GM19351 (cell line): ENCODE measurements around the gene FCGR2B.
"Not testable (repeated sequence)": the region's sequence is repeated elsewhere in the genome, so short reads cannot be mapped to it uniquely, and the experiment has no call there.

ENCODE experiments used
- ATAC-seq: cut with Tn5 transposase; IDR thresholded peaks from one replicate; pipeline ENCODE4 v1.9.1; 2021; ENCODE audit warnings: mild to moderate bottlenecking, moderate library complexity; ENCODE audit not compliant: unreplicated experiment

FCGR2B gene

DNA sequence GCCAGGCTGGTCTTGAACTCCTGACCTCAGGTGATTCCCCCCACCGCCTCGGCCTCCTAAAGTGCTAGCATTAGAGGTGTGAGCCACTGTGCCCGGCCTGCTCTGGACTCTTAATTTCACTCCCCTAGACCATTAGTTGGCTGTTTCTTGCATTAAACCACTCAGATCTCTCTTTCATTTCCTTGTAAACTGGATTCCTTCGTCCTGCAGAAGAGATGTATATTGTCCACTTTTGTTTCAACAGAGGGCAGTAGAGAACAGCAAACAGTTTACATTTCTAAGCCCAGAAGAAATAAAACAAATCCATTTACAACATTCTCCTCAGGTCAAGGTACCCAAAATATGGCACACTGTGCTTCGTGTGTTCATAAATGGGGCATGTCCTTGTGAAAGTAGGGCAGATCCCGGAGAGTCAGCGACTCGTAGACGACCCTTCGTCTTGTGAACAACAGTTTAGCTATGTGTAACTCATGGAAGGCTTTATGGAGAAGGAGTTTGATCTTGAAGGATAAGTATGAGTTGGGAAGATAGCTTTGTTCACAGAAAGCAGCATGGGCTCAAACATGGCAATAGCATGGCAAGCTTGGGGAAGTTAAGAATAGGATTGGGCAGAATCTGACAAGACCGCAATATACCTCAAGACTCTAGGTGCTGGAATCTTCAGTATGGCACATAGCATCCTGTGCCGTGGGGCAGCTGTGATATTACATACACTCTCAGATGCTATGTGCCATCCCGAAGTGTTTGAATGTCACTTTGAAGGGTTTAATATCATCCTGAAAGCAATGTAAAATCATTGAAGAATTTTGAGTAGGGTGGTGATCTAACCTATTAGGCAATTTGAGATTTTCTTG lies 15.2 kb upstream of the FCGR2B start:
- ATAC-seq: not testable (repeated sequence)

DNA sequence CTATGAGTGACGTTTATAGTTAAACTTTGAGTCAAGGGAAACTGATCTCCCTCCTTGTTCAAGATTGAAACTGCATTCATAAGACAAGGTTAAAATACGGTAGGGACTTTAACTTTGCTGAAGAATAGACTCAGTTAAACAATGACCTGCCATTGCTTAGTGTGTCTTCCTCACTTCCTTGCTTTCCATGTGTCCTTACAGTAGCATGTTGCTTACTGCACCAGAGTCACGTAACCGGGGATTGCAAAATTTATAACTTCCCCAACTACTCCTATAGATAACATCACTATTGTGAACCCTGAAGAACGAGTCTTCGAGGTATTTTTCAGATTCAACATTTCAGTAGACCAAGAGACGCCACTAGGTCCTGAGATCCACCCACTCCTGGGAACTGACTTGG lies 9.4 kb upstream of the FCGR2B start:
- not testable (repeated sequence) for ATAC-seq

DNA sequence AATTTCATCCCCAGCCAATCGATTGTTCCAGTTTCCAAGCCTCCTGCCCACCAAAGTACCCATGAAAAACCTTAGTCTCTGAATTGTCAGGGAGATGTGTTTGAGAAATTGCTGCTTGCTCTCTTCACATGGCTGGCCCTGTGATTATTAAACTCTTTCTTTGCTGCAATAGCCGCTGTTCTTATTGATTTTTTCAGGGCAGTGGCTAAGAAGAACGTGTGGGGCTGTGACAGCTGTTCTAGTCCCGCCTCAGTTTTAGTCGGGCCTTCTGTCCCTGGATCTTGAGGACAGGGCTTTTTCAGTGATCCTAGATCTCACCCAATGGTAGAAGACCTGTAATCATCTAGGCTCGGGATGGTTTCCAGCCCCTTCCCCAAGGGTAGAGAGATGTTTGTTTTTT lies 9.0 kb upstream of the FCGR2B start:
- ATAC-seq: not testable (repeated sequence)

DNA sequence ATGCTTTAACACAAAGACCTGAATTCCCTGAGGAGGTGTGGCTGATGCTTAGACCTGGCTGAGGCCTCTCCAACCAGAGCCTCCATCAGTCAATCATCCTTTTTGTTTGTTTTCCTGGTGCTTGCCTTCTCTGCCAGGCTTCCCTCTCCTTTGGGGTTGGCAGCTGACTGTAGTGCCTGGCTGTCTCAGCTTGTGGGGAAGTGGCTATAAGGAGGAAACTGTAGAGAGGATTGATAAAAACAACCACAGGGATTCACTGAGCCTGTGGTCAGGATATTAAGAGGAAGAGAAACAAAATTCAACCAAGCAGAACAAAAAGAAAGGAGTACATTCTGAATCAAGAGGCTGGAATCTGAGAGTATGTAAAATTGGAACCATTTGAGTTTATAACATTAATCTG lies 4.4 kb upstream of the FCGR2B start:
- not testable (repeated sequence) for ATAC-seq

DNA sequence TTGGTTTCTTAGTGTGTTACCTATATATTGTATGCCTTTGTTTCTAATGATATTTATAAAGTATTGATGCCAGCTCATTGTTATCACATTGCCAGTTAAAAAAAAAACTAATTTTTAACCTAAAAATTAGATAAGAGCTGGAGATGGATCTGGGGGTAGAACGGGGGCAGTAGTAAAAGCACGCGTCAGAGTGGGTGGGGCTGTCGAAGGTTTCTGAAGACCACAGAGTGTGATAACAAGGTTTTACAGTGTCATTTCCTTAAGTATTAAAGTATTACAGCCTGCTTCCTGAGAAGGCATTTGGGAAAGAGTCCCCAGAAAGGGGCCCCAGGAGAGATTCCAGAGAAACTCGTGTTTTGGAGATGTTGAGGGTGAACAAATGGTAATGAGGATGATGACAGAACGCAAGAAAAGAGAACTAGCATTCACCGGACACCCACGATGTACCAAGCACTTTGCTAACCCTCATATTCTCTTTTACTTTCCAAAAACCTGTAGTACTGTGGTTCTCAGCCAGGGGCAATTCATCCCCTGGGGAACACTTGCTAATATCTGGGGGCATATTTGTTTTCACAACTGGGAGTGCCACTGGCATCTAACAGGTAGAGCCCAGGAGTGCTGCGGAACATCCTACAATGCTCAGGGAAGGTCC lies 1.2 kb upstream of the FCGR2B start:
- ATAC-seq: not testable (repeated sequence)

DNA sequence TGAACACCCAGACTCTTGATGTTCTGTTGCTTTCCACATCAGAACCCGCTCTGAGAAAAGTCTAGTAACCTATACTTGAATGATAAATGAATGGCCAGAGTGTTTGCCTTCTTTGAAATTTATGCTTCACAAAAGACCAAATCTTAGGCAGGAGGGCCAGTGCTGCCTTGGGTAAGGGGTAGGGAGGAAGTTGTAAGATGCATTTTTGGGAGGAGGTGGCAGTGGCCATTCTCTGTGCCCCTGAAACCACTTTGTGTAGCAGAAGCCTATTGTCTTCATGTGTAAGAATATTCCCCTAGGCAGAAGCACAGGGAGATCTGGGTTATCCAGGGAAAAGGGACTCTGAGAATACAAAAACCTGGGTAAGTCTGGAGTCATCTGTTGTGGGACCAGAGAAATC lies 626 bp downstream of the FCGR2B start:
- ATAC-seq: peak; percentile 19

DNA sequence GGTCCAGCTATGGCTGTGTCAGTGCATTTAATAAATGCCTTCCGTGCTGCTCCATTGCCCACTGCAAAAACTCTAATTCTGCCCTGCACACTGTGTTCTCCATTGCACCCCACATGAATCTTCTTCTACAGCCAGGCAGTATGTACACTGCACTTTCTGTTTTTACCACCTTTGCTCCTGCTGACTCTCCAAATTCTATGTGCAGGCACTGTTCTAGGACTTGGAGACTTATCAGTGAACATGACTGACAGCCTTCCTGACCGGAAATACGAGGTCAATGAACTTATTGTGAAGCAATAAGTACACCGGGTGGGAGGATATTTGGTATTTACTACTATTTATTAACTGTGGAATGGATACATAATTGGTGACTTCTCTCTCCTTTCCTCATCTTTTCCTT lies 1.7 kb downstream of the FCGR2B start:
- not testable (repeated sequence) for ATAC-seq

DNA sequence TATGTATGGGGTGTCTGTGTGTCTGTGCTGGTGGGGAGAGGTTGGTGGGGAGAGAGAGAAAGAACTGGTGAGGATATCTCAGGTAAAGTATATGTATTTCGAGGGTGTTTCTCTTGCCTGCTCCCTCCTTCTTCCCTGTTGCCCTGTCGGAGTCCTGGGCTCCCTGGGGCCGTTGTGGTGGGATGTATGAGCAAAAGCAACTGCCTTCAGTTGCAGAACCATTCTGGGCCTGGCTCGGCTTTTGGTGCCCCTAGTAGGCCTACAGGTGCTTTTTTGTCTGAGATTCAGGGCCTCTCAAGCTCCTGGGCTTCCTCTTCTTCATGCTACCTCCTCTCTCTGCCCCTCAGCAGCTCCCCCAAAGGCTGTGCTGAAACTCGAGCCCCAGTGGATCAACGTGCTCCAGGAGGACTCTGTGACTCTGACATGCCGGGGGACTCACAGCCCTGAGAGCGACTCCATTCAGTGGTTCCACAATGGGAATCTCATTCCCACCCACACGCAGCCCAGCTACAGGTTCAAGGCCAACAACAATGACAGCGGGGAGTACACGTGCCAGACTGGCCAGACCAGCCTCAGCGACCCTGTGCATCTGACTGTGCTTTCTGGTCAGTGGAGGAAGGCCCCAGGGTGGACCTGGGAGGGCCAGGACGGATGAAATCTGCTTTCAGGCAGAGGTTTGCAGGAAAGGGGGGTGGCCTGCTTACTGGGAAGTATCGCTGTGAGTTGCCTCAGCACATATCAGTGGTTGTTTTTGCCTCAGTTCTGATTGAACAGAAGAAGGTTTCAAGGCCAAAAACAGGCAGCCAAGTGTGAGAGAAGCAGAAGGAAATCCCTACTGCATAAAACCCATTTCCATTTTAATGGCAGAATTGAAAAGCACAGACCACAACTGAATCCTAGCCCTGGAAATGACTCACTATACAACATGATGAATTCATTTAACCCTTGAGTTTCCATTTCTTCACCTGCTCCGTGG lies 8.4 kb downstream of the FCGR2B start:
- ATAC-seq: not testable (repeated sequence)

DNA sequence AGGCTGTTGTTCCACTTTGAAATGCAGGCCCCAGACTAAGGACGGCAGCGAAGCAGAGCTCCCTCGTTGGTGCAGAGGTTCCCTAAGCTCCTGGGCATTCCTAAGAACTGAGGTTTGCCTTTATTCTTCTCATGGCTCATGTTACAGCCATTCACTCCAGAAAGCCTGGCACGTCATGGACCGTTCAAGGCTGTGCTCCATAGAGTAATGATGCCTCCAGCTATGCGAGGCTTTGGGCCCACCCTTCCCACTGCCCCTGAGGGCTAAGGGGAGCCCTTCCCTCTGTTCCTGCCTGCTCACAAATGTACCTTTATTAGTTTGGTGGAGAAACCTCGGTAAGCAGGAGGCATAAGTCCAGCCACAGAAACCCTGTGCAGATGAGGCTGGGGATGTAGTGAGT lies 10.5 kb downstream of the FCGR2B start:
- ATAC-seq: not testable (repeated sequence)

DNA sequence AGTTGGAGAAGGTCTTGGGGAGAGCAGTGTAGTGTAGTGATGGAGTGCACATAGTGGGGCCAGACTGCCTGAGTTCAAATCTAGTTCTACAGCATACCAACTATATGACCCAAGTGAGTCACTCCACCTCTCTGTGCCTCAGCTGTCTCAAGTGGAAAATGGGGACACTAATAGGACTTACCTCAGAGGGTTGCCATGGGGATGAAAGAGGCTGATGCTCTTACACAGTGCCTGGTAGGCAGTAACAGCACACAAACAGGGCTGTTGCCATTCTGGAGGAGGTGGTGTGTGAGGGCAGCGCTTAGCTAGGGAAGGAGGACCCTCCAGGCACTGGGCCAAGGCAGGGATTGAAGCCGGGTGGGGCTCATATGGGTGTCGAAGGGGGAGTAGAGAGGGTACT lies 11.5 kb downstream of the FCGR2B start:
- ATAC-seq: not testable (repeated sequence)

DNA sequence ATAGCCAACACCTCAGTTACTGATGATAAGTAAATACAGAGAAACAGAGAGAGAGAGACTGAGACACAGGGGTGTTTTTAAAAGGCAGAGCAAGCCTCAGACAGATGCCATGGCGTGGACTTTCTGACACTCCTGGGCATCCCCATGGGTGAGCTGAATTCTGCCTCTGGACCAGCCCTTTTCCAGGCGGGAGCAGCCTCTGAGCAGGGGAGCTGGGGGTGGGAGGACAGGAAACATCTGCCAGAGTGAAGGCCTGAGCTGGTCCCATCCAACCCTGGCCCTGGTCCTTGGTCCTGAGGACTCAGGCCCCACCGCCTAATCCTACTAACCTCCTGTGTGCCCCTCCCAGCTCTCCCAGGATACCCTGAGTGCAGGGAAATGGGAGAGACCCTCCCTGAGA lies 12.0 kb downstream of the FCGR2B start:
- not testable (repeated sequence) for ATAC-seq

DNA sequence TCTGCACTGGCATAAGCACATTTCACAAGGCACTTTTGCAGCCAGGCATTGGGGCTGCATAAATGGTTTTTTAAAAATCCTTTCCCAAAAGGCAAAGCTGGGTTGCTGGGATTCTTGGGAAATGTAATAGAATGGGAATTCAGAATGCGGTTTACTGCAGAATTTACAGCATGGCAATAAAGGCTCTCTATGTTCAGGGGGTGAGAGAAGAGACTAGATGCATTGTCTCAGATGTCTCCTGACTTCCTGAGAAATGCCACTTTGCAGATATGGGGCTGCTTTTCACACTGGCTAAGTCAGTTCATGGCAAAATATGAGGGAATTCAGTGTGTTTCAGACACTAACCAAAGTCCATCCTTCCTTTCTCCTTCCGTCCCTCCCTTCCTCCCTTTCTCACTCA lies 13.5 kb downstream of the FCGR2B start:
- ATAC-seq: no peak

DNA sequence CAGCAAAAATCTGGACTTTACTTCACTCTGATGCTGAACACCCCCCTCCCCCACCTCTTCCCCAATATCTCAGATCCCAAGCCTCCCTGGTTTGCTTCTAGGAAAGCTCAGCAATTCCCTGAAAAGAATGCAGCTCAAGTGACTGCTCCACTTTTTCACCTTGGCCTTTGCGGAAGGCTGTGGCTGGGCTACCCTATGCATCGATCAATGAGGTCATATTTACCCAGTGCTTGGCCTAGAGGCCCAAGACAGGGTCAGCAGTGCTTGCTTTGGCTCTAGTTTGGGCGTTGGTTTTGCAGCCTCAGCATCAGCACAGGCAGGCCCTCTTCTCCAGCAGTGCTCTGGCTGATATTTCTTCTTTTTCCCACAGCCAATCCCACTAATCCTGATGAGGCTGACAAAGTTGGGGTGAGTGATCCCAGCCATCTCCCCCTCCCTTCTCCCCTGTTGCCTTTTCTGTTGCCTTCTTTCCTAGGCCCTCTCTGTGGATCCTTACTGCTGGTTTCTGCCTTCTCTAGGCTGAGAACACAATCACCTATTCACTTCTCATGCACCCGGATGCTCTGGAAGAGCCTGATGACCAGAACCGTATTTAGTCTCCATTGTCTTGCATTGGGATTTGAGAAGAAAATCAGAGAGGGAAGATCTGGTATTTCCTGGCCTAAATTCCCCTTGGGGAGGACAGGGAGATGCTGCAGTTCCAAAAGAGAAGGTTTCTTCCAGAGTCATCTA lies 14.2 kb downstream of the FCGR2B start:
- no peak for ATAC-seq

DNA sequence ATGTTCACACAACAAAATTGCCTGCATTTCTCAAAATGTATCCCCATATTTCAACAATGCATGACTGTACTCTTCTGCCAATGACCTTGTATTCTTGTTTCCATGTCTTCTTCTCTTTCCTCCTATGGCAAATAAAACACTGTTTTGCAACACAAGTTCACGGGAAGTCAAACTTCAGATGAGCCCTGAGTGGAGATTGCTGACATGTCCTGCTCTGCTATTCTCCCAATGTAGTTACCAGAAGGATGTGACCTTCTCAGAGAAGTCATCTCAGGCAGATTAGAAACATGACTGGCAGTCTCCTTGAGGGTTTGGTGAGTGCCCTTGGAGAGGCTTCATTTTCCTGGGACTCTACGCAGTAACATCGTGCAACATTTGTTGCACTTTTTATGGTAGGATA lies 15.6 kb downstream of the FCGR2B start:
- ATAC-seq: no peak

DNA sequence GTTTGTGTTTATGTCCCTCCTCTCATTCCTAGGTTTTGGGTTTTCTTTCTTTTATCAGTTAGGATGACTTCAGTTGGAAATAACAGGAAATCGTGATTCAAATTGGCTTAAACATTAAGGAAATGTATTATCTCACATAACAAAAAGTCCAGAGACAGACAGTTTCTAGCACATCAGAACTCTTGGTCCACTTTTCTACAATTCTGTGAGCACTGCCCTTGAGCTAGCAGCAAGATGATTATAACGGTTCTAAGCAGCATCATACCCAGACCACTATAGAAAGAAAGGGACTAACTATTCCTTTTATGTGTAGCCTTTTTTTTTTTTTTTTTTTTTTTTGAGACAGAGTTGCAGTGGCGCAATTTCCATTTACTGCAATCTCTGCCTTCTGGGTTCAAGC lies 18.9 kb downstream of the FCGR2B start:
- ATAC-seq: no peak

DNA sequence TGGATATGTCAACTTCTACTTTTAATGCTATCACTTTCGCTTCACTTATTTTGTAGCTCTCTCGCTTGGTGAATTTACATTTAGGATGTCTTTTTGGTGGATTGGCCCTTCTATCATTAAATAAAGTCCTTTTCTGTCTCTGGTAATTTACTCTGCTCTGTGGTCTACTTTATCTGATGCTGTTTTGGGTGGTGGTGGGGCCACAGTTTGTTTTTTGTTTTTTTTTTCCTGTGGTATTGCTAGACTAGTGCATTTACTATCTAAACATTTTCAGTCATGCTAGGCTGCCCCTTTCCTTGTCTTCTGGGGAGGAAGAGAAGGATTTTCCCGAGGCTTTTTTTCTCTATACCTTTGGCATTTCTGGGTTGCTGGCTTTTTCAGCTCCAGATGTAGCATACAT lies 26.0 kb downstream of the FCGR2B start:
- ATAC-seq: no peak

DNA sequence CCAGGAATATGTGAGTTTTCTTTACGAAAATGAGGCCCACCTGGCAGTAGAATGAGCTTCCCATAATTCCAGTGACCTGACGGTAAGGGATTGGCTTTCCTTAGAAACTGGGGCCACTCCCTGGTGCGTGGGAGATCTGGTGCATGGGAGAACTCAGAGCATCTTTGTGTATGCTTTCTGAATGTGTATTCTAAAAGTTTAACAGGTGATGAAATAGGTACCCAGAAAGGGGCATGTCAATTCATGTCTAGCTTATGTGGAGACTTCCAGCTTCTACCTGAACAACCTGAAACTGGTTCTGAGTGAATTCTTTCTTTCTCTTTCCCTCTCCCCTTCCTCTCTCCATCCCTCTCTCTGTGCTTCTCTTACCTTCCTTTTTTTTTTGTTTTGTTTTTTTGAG lies 28.9 kb downstream of the FCGR2B start:
- ATAC-seq: no peak

DNA sequence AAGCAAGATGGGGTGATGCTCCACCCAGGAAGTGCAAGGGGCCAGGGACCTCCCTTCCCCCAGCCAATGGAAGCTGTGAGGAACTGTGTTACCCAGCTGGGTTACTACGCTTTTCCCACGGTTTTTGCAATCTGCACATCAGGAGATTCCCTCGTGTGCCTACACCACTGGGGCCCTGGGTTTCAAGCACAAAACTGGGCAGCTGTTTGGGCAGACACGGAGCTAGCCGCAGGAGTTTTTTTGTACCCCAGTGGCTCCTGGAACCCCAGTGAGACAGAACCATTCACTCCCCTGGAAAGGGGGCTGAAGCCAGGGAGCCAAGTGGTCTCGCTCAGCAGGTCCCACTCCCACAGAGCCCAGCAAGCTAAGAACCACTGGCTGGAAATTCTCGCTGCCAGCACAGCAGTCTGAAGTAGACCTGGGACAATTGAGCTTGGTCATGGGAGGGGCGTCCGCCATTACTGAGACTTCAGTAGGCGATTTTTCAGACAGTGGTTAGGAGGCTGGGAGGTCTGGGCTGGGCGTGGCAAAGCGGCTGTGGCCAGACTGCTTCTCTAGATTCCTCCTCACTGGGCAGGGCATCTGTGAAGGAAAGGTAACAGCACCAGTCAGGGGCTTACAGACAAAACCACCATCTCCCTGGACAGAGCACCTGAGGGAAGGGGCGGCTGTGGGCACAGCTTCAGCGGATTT lies 30.2 kb downstream of the FCGR2B start:
- not testable (repeated sequence) for ATAC-seq

DNA sequence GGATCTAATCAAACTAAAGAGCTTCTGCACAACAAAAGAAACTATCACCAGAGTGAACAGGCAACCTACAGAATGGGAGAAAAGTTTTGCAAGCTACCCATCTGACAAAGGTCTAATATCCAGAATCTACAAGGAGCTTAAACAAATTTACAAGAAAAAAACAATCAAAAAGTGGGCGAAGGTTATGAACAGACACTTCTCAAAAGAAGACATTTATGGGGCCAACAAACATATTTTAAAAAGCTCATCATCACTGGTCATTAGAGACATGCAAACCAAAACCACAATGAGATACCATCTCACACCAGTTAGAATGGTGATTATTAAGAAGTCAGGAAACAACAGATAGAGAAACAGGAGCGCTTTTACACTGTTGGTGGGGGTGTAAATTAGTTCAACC lies 35.4 kb downstream of the FCGR2B start:
- ATAC-seq: not testable (repeated sequence)

DNA sequence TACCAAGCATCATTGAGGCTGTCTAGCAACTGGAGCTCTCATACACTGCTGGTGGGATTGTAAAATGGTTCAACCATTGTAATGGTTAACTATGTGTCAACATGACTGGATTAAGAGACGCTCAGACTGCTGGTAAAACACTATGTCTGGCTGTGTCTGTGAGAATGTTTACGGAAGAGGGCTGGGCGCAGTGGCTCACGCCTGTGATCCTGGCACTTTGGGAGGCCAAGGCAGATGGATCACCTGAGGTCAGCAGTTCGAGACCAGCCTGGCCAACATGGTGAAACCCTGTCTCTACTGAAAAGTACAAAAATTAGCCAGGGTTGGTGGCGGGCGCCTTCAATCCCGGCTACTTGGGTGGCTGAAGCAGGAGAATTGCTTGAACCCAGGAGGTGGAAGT lies 39.3 kb downstream of the FCGR2B start:
- ATAC-seq: no peak
